ENCODE data around the gene TBX20.

Gene TBX20

GRCh38 chr7:35268953-35269352, 15.1 kb upstream of the TBX20 start:
- Histone ChIP-seq H3K18ac (ENCODE audit: low read depth in 1 of 2, low read length in 2 of 2) (no peak overlapping the region), H3K27me3 (ENCODE audit: control insufficient read depth in 1 of 2, insufficient read depth in 1 of 2, low read length in 2 of 2) (peaks cover 19 to 33% of the 10 kb centered on the region in 2 experiments), H3K36me3 (ENCODE audit: control insufficient read depth in 1 of 2, insufficient read depth in 2 of 2, low read depth in 1 of 2, low read length in 2 of 2) (no peaks in the 10 kb centered on the region), H4K8ac (ENCODE audit: low read length) (no peak overlapping the region), H3K14ac (ENCODE audit: low read length in 2 of 2) (no peak overlapping the region), H3K4me1 (ENCODE audit: control insufficient read depth, insufficient read depth, low read depth, low read length) (no peaks in the 10 kb centered on the region), H2BK15ac (ENCODE audit: low read depth, poor library complexity, severe bottlenecking) (no peak overlapping the region), H2BK120ac (ENCODE audit: low read depth, low read length) (no peak overlapping the region), H3K4me3 (ENCODE audit: insufficient read depth in 1 of 2, low read depth in 1 of 2, low read length in 2 of 2) (no peak overlapping the region), H2BK5ac (ENCODE audit: low read depth, low read length, poor library complexity, severe bottlenecking) (no peak overlapping the region), H2AK5ac (ENCODE audit: low read length, severe bottlenecking) (no peak overlapping the region), H2AFZ (ENCODE audit: low read depth, low read length) (no peak overlapping the region), H3K23ac (ENCODE audit: low read length in 2 of 2) (no peak overlapping the region), H3K9me3 (ENCODE audit: control insufficient read depth, low read length) (no peaks in the 10 kb centered on the region), H3K4me2 (ENCODE audit: low read length, poor library complexity, severe bottlenecking) (no peak overlapping the region), H3K27ac (ENCODE audit: low read length, poor library complexity, severe bottlenecking) (no peak overlapping the region), H3K9ac (ENCODE audit: low read length) (no peak overlapping the region), H4K91ac (ENCODE audit: low read length) (no peak overlapping the region), H2BK12ac (ENCODE audit: low read length in 2 of 2) (no peak overlapping the region), H3K79me1 (replicated peaks; ENCODE audit: low read length, poor library complexity, severe bottlenecking) (no peaks in the 10 kb centered on the region), H3K4ac (ENCODE audit: low read depth in 1 of 2, low read length in 2 of 2) (no peak overlapping the region)
- DNase-seq: no peak
- WGBS: 84% methylated on average over 5 of the region's 5 CpGs

- Histone ChIP-seq H3K4me1 (ENCODE audit: control insufficient read depth, insufficient read depth, low read depth, low read length) (no peaks in the 10 kb centered on the region), H3K14ac (ENCODE audit: low read length in 2 of 2) (no peak overlapping the region), H2BK12ac (ENCODE audit: low read length in 2 of 2) (no peak overlapping the region), H3K4me2 (ENCODE audit: low read length, poor library complexity, severe bottlenecking) (no peak overlapping the region), H3K9ac (ENCODE audit: low read length) (no peak overlapping the region), H3K36me3 (ENCODE audit: control insufficient read depth in 1 of 2, insufficient read depth in 2 of 2, low read depth in 1 of 2, low read length in 2 of 2) (no peaks in the 10 kb centered on the region), H3K23ac (ENCODE audit: low read length in 2 of 2) (no peak overlapping the region), H2BK120ac (ENCODE audit: low read depth, low read length) (no peak overlapping the region), H3K18ac (ENCODE audit: low read depth in 1 of 2, low read length in 2 of 2) (no peak overlapping the region), H3K79me1 (replicated peaks; ENCODE audit: low read length, poor library complexity, severe bottlenecking) (no peaks in the 10 kb centered on the region), H2AFZ (ENCODE audit: low read depth, low read length) (no peak overlapping the region), H3K9me3 (ENCODE audit: control insufficient read depth, low read length) (no peaks in the 10 kb centered on the region), H3K27me3 (ENCODE audit: control insufficient read depth in 1 of 2, insufficient read depth in 1 of 2, low read length in 2 of 2) (peaks cover 34 to 45% of the 10 kb centered on the region in 2 experiments), H4K8ac (ENCODE audit: low read length) (no peak overlapping the region), H3K27ac (ENCODE audit: low read length, poor library complexity, severe bottlenecking) (no peak overlapping the region), H2BK15ac (ENCODE audit: low read depth, poor library complexity, severe bottlenecking) (no peak overlapping the region), H2BK5ac (ENCODE audit: low read depth, low read length, poor library complexity, severe bottlenecking) (no peak overlapping the region), H3K4me3 (ENCODE audit: insufficient read depth in 1 of 2, low read depth in 1 of 2, low read length in 2 of 2) (no peak overlapping the region), H4K91ac (ENCODE audit: low read length) (no peak overlapping the region), H3K4ac (ENCODE audit: low read depth in 1 of 2, low read length in 2 of 2) (no peak overlapping the region), H2AK5ac (ENCODE audit: low read length, severe bottlenecking) (no peak overlapping the region)
- no peak for DNase-seq
These were observed 13.5 kb upstream of the TBX20 start for GRCh38 chr7:35267411-35267810.

- H2AFZ ChIP-seq (ENCODE audit: low read depth, low read length): no peak overlapping the region
- no peak overlapping the region for H3K23ac ChIP-seq (ENCODE audit: low read length in 2 of 2)
- H3K4me2 ChIP-seq (ENCODE audit: low read length, poor library complexity, severe bottlenecking): no peak overlapping the region
- no peak overlapping the region for H2BK12ac ChIP-seq (ENCODE audit: low read length in 2 of 2)
- no peak overlapping the region for H2BK120ac ChIP-seq (ENCODE audit: low read depth, low read length)
- H2BK15ac ChIP-seq (ENCODE audit: low read depth, poor library complexity, severe bottlenecking): no peak overlapping the region
- H2AK5ac ChIP-seq (ENCODE audit: low read length, severe bottlenecking): no peak overlapping the region
- H4K91ac ChIP-seq (ENCODE audit: low read length): no peak overlapping the region
- H3K18ac ChIP-seq (ENCODE audit: low read depth in 1 of 2, low read length in 2 of 2): no peak overlapping the region
- no peak for DNase-seq
- H4K8ac ChIP-seq (ENCODE audit: low read length): no peak overlapping the region
- H3K4ac ChIP-seq (ENCODE audit: low read depth in 1 of 2, low read length in 2 of 2): no peak overlapping the region
- H3K4me1 ChIP-seq (ENCODE audit: control insufficient read depth, insufficient read depth, low read depth, low read length): peaks cover 13% of the 10 kb centered on the region
- no peak overlapping the region for H3K27ac ChIP-seq (ENCODE audit: low read length, poor library complexity, severe bottlenecking)
- WGBS: 50% methylated on average over 2 of the region's 2 CpGs
- peaks cover 8% of the 10 kb centered on the region for H3K9me3 ChIP-seq (ENCODE audit: control insufficient read depth, low read length)
- H2BK5ac ChIP-seq (ENCODE audit: low read depth, low read length, poor library complexity, severe bottlenecking): no peak overlapping the region
- no peak overlapping the region for H3K4me3 ChIP-seq (ENCODE audit: insufficient read depth in 1 of 2, low read depth in 1 of 2, low read length in 2 of 2)
- no peak overlapping the region for H3K9ac ChIP-seq (ENCODE audit: low read length)
- H3K27me3 ChIP-seq (ENCODE audit: control insufficient read depth in 1 of 2, insufficient read depth in 1 of 2, low read length in 2 of 2): peaks cover 72 to 74% of the 10 kb centered on the region in 2 experiments
- H3K79me1 ChIP-seq (replicated peaks; ENCODE audit: low read length, poor library complexity, severe bottlenecking): no peaks in the 10 kb centered on the region
- H3K14ac ChIP-seq (ENCODE audit: low read length in 2 of 2): no peak overlapping the region
- H3K36me3 ChIP-seq (ENCODE audit: control insufficient read depth in 1 of 2, insufficient read depth in 2 of 2, low read depth in 1 of 2, low read length in 2 of 2): no peaks in the 10 kb centered on the region
These were observed 9.5 kb upstream of the TBX20 start for GRCh38 chr7:35263396-35263795.

- H3K4ac ChIP-seq (ENCODE audit: low read depth in 1 of 2, low read length in 2 of 2): no peak overlapping the region
- peaks cover 87 to 88% of the 10 kb centered on the region in 2 experiments for H3K27me3 ChIP-seq (ENCODE audit: control insufficient read depth in 1 of 2, insufficient read depth in 1 of 2, low read length in 2 of 2)
- no peak overlapping the region for H2BK15ac ChIP-seq (ENCODE audit: low read depth, poor library complexity, severe bottlenecking)
- H3K36me3 ChIP-seq (ENCODE audit: control insufficient read depth in 1 of 2, insufficient read depth in 2 of 2, low read depth in 1 of 2, low read length in 2 of 2): no peaks in the 10 kb centered on the region
- H3K9me3 ChIP-seq (ENCODE audit: control insufficient read depth, low read length): peaks cover 8% of the 10 kb centered on the region
- H3K23ac ChIP-seq (ENCODE audit: low read length in 2 of 2): peak overlapping the region in 1 of 2 experiments; percentile 96
- H3K79me1 ChIP-seq (replicated peaks; ENCODE audit: low read length, poor library complexity, severe bottlenecking): no peaks in the 10 kb centered on the region
- H3K4me3 ChIP-seq (ENCODE audit: insufficient read depth in 1 of 2, low read depth in 1 of 2, low read length in 2 of 2): no peak overlapping the region
- no peak overlapping the region for H2AK5ac ChIP-seq (ENCODE audit: low read length, severe bottlenecking)
- no peak overlapping the region for H3K9ac ChIP-seq (ENCODE audit: low read length)
- H3K4me1 ChIP-seq (ENCODE audit: control insufficient read depth, insufficient read depth, low read depth, low read length): peaks cover 22% of the 10 kb centered on the region
- DNase-seq: no peak
- no peak overlapping the region for H3K27ac ChIP-seq (ENCODE audit: low read length, poor library complexity, severe bottlenecking)
- no peak overlapping the region for H4K91ac ChIP-seq (ENCODE audit: low read length)
- H2AFZ ChIP-seq (ENCODE audit: low read depth, low read length): no peak overlapping the region
- H2BK120ac ChIP-seq (ENCODE audit: low read depth, low read length): no peak overlapping the region
- H3K18ac ChIP-seq (ENCODE audit: low read depth in 1 of 2, low read length in 2 of 2): no peak overlapping the region
- WGBS: 4% methylated on average over 56 of the region's 56 CpGs
- no peak overlapping the region for H2BK12ac ChIP-seq (ENCODE audit: low read length in 2 of 2)
- H2BK5ac ChIP-seq (ENCODE audit: low read depth, low read length, poor library complexity, severe bottlenecking): no peak overlapping the region
- peak overlapping the region; percentile 57 for H3K4me2 ChIP-seq (ENCODE audit: low read length, poor library complexity, severe bottlenecking)
- H3K14ac ChIP-seq (ENCODE audit: low read length in 2 of 2): peak overlapping the region in 1 of 2 experiments; percentile 20
- no peak overlapping the region for H4K8ac ChIP-seq (ENCODE audit: low read length)
These were observed 7.8 kb upstream of the TBX20 start for GRCh38 chr7:35261476-35262285.

All from mesenchymal stem cell (in vitro differentiated cells and primary cell).